Activated T-cell treated with anti-CD3 and anti-CD28 coated beads, Interleukin-2, amount 50 U/mL, for 24 hours (primary cell): ENCODE results near the gene CTDSP1.

ENCODE experiments used
- DNase-seq: peaks from one replicate; pipeline ENCODE4 v3.0.0-alpha.2; 2020
- H3K27ac Mint-ChIP-seq: 2 replicates; pipeline ENCODE4 v1.8.0; 2020; ENCODE audit warnings: mild to moderate bottlenecking, mixed read lengths
- H3K27me3 Mint-ChIP-seq: 2 replicates; pipeline ENCODE4 v1.8.0; 2020; ENCODE audit warnings: mixed read lengths
- H3K36me3 Mint-ChIP-seq: 2 replicates; pipeline ENCODE4 v1.8.0; 2020; ENCODE audit warnings: low read depth, mixed read lengths
- H3K4me1 Mint-ChIP-seq: 2 replicates; pipeline ENCODE4 v1.8.0; 2020; ENCODE audit warnings: low read depth, mixed read lengths
- H3K4me3 Mint-ChIP-seq: 2 replicates; pipeline ENCODE4 v1.8.0; 2020; ENCODE audit warnings: mild to moderate bottlenecking, moderate library complexity, mixed read lengths
- H3K9me3 Mint-ChIP-seq: 2 replicates; pipeline ENCODE4 v1.8.0; 2020; ENCODE audit warnings: mixed read lengths

The CTDSP1 gene, protein sequence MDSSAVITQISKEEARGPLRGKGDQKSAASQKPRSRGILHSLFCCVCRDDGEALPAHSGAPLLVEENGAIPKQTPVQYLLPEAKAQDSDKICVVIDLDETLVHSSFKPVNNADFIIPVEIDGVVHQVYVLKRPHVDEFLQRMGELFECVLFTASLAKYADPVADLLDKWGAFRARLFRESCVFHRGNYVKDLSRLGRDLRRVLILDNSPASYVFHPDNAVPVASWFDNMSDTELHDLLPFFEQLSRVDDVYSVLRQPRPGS

GRCh38 chr2:218399391-218400166 lies at the start of gene CTDSP1:
TSS of gene CTDSP1 (plus strand) at chr2:218399868. CDS start at chr2:218400091, 223 bp downstream.
- Mint-ChIP-seq H3K27ac (peak within 1 kb of the TSS; percentile 93), H3K4me3 (peak within 1 kb of the TSS; percentile 92), H3K36me3 (peaks cover 33% of the 10 kb centered on the region), H3K9me3 (no peaks in the 10 kb centered on the region), H3K4me1 (peaks cover 67% of the 10 kb centered on the region), H3K27me3 (peaks cover 16% of the 10 kb centered on the region)
- peak; percentile 92 for DNase-seq

- Mint-ChIP-seq H3K4me1 (no peaks in the 10 kb centered on the region), H3K4me3 (no peak overlapping the region), H3K27me3 (no peaks in the 10 kb centered on the region)
Observed at GRCh38 chr2:218354045-218354444, 45.6 kb upstream of the CTDSP1 start.

DNA sequence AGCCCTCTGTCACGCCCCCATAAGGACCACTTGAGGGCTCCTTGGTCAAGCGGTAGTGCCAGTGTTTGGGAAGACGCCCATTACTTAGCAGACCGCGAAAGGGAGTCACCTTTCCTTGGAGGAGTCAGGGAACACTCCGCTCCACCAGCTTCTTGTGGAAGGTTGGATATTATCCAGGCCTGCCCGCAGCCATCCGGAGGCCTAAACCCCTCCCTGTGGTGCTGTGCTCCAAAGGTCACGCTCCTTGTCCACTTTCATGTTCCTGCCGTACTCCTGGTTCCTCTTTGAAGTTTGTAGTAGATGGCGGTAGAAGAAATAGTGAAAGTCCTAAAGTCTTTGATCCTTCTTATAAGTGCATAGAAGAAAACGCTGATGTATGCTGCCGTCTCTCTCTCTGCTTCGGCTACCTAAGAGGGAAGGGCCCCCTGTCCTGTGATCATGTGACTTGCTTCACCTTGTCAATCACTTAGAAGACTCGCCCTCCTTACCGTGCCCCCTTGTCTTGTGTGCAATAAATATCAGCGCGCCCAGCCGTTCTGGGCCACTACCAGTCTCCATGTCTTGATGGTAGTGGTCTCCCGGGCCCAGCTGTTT lies 44.7 kb upstream of the CTDSP1 start:
- peaks cover 4% of the 10 kb centered on the region for H3K36me3 Mint-ChIP-seq
- H3K4me1 Mint-ChIP-seq: no peaks in the 10 kb centered on the region
- peaks cover 9% of the 10 kb centered on the region for H3K9me3 Mint-ChIP-seq
- H3K27ac Mint-ChIP-seq: no peak overlapping the region
- H3K27me3 Mint-ChIP-seq: no peaks in the 10 kb centered on the region
- no peak for DNase-seq
- no peak overlapping the region for H3K4me3 Mint-ChIP-seq

More at GRCh38 chr2:218354045-218354444, 45.6 kb upstream of the CTDSP1 start:
- DNase-seq: no peak
- Mint-ChIP-seq H3K36me3 (peaks cover 4% of the 10 kb centered on the region), H3K27ac (no peak overlapping the region), H3K9me3 (peaks cover 9% of the 10 kb centered on the region)

GRCh38 chr2:218357236-218358177 lies 42.2 kb upstream of the CTDSP1 start:
- Mint-ChIP-seq H3K36me3 (no peaks in the 10 kb centered on the region), H3K27ac (no peak overlapping the region), H3K27me3 (no peaks in the 10 kb centered on the region), H3K4me3 (no peak overlapping the region), H3K4me1 (no peaks in the 10 kb centered on the region), H3K9me3 (no peaks in the 10 kb centered on the region)
- DNase-seq: no peak

- no peak for DNase-seq
- H3K4me1 Mint-ChIP-seq: no peaks in the 10 kb centered on the region
- H3K9me3 Mint-ChIP-seq: no peaks in the 10 kb centered on the region
- H3K36me3 Mint-ChIP-seq: no peaks in the 10 kb centered on the region
- H3K4me3 Mint-ChIP-seq: no peak overlapping the region
- H3K27me3 Mint-ChIP-seq: no peaks in the 10 kb centered on the region
- no peak overlapping the region for H3K27ac Mint-ChIP-seq
Observed at GRCh38 chr2:218360453-218360852, 39.2 kb upstream of the CTDSP1 start.

DNA sequence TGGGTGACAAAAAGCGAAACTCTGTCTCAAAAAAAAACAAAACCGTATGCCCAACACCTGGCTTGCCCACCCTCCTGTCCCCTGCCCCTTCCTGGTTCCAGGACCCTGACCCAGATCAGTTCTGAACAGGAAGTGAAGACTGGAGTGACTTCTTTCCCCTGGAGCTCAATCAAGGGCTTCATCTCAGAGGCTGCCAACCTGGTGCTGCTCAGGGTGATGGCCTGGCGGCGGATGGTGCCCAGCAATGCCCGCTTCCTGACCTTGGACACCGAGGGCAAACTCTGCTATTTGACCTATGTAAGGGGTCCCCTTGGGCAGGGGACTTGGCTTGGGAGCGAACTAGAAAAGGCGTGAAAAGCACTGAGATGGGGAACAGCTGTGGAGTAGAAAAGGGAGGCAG lies 37.1 kb upstream of the CTDSP1 start:
- Mint-ChIP-seq H3K9me3 (no peaks in the 10 kb centered on the region), H3K4me1 (peaks cover 3% of the 10 kb centered on the region), H3K36me3 (no peaks in the 10 kb centered on the region), H3K27ac (no peak overlapping the region), H3K4me3 (no peak overlapping the region), H3K27me3 (no peaks in the 10 kb centered on the region)
- DNase-seq: no peak

- Mint-ChIP-seq H3K9me3 (no peaks in the 10 kb centered on the region), H3K4me1 (peaks cover 9% of the 10 kb centered on the region), H3K36me3 (no peaks in the 10 kb centered on the region), H3K4me3 (no peak overlapping the region), H3K27me3 (no peaks in the 10 kb centered on the region), H3K27ac (no peak overlapping the region)
- DNase-seq: no peak
Observed at GRCh38 chr2:218363736-218364135, 35.9 kb upstream of the CTDSP1 start.

DNA sequence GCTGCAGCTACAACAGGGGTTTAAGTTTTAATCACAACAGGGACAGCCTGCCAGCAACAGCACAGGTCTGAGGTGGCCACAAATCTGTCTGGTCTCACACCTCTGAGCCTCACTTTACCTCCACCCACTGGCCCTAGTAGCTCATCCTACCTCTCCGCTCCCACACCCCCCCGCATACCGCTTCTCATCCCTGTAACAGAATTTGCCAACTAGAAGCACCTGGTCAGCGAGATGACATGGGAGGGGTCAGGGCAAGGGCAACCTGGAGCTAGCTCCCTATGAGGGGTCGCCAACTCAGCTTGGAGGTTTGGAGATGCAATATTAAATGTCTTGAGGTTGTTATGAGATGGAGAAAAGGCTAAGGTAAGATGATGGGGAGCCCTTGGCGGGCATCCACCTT lies 35.5 kb upstream of the CTDSP1 start:
- DNase-seq: no peak
- no peak overlapping the region for H3K27ac Mint-ChIP-seq
- H3K36me3 Mint-ChIP-seq: no peaks in the 10 kb centered on the region
- no peaks in the 10 kb centered on the region for H3K9me3 Mint-ChIP-seq
- H3K4me3 Mint-ChIP-seq: no peak overlapping the region
- H3K27me3 Mint-ChIP-seq: no peaks in the 10 kb centered on the region
- peaks cover 12% of the 10 kb centered on the region for H3K4me1 Mint-ChIP-seq

GRCh38 chr2:218366621-218367414 lies 32.9 kb upstream of the CTDSP1 start:
- Mint-ChIP-seq H3K27ac (peak overlapping the region; percentile 40), H3K27me3 (no peaks in the 10 kb centered on the region), H3K4me3 (peak overlapping the region; percentile 75)

DNA sequence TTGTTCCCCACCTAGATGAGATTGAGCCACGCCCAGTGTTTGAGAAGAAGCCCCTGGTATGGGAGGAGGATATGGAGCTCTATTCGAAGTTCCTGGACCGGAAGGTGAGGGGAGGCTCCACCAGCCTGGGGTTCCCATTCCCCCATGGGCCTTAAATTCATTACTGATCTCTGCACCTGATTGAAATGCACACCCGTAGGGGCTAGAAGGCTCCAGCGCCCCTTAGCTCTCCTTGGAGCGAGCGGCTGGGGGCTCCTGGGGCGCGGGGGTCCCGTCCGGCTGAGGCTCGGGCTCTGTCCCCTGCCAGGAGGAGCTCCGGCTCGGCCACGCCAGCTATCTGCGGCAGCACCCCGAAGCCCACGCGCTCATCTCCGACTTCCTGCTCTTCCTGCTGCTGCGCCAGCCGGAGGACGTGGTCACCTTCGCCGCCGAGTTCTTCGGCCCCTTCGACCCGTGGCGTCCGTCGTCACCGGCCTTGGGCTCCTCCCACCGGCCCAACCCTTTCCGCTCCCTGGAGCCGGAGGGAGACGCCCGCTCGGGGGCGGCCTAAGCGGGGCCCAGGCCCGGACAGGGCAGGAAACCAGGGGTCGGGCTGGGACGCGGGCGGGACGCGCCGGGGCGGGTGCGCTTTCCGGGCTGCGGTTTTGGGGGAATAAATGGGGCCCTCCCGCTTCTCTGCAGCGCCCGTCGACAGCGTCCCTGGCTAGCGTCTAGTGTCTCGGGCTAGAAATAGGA lies 32.1 kb upstream of the CTDSP1 start:
- DNase-seq: peak; percentile 83
- Mint-ChIP-seq H3K4me3 (peak overlapping the region; percentile 75), H3K27ac (peak overlapping the region; percentile 77), H3K36me3 (no peaks in the 10 kb centered on the region), H3K4me1 (peaks cover 14% of the 10 kb centered on the region), H3K9me3 (no peaks in the 10 kb centered on the region), H3K27me3 (no peaks in the 10 kb centered on the region)

More at GRCh38 chr2:218366621-218367414, 32.9 kb upstream of the CTDSP1 start:
- Mint-ChIP-seq H3K9me3 (no peaks in the 10 kb centered on the region), H3K4me1 (peaks cover 14% of the 10 kb centered on the region), H3K36me3 (no peaks in the 10 kb centered on the region)
- no peak for DNase-seq

GRCh38 chr2:218368150-218368528 lies 31.5 kb upstream of the CTDSP1 start:
- H3K4me1 Mint-ChIP-seq: peaks cover 14% of the 10 kb centered on the region
- no peaks in the 10 kb centered on the region for H3K27me3 Mint-ChIP-seq
- H3K27ac Mint-ChIP-seq: peak overlapping the region; percentile 69
- no peak for DNase-seq
- no peaks in the 10 kb centered on the region for H3K36me3 Mint-ChIP-seq
- H3K9me3 Mint-ChIP-seq: no peaks in the 10 kb centered on the region
- peak overlapping the region; percentile 75 for H3K4me3 Mint-ChIP-seq

DNA sequence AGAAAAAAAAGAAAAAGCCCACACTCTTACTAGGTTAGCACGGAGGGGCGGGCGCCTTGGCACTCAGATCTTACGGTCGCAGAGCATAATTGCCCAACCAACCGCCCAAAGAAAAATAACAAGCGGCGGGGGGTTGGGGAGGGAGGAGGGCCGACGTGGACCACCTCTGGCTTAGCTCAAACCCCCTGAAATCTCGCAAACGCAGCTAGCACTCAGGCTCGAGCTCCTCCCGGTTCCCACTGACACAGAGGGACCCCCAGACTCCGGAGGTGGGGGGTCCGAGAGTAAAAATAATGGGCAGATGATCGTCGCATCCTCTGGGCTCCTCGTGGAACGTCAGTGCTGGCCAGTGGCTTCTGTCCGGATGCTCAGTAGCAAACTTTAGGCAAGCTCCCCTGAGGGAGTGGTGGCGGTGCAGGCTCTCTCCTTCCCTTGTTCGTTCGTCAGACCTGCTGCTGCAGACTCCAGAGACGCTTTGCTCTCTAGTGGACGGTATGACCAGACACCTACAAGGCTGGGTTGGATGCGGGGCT lies 31.0 kb upstream of the CTDSP1 start:
- H3K4me3 Mint-ChIP-seq: peak overlapping the region; percentile 75
- H3K4me1 Mint-ChIP-seq: peaks cover 14% of the 10 kb centered on the region
- DNase-seq: no peak
- H3K36me3 Mint-ChIP-seq: no peaks in the 10 kb centered on the region
- no peaks in the 10 kb centered on the region for H3K27me3 Mint-ChIP-seq
- no peaks in the 10 kb centered on the region for H3K9me3 Mint-ChIP-seq
- H3K27ac Mint-ChIP-seq: no peak overlapping the region

DNA sequence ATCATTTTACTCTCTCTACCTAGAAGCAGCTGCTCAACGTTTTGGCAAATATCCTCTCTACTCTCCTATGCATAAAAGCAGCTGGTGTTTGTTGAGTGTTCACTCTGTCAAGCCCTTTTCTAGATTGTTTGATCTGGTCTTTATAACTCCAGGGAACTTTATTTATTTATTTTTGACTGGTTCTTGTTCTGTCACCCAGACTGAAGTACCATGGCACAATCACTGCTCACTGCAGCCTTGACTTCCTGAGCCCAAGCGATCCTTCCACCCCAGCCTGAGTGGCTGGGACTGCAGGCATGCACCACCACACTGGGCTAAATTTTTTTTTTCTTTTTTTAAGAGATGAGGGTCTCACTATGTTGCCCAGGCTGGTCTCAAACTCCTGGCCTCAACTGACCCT lies 30.3 kb upstream of the CTDSP1 start:
- Mint-ChIP-seq H3K4me3 (no peak overlapping the region), H3K27ac (no peak overlapping the region), H3K9me3 (no peaks in the 10 kb centered on the region), H3K36me3 (no peaks in the 10 kb centered on the region), H3K27me3 (no peaks in the 10 kb centered on the region), H3K4me1 (peaks cover 14% of the 10 kb centered on the region)
- DNase-seq: no peak
